ENCODE data around the gene ADAT3.
"Not testable (repeated sequence)": the region's sequence is repeated elsewhere in the genome, so short reads cannot be mapped to it uniquely, and the experiment has no call there.

DNA sequence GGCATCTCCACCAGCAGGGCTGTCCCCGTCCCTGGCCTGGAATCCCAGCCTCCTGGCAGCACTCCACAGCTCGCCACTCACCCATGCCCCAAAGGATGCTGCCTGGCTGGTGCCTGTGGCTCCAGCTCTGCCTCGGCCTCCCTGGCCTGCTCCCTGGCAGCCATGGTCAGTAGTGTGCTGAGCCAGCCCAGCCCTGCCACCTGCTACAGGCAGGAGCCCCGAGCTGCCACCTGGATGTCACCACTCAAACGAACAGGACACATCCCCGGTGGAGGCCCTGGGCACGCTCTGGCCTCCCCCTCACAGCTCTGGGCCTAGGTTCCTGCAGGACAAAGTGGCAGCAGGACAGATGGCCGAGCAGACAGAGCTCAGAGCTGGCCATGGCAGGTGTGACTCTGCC lies 26.6 kb upstream of the ADAT3 start:
- not testable (repeated sequence) for TF ChIP-seq CTCF (conservative IDR thresholded peaks at IDR 0.05; ENCODE audit: low read depth, low read length); MAZ (IDR thresholded peaks at IDR 0.05; ENCODE audit: borderline replicate concordance, low read depth, low read length); FOS (IDR thresholded peaks at IDR 0.05; ENCODE audit: low read depth, low read length); MXI1 (IDR thresholded peaks at IDR 0.05; ENCODE audit: borderline replicate concordance, low read depth, low read length); USF2 (IDR thresholded peaks at IDR 0.05; ENCODE audit: low read depth, low read length); RAD21 (IDR thresholded peaks at IDR 0.05; ENCODE audit: low read length); CEBPB (IDR thresholded peaks at IDR 0.05; ENCODE audit: low read depth, low read length); SMC3 (IDR thresholded peaks at IDR 0.05; ENCODE audit: low read depth, low read length); POLR2A (IDR thresholded peaks at IDR 0.05; ENCODE audit: low read depth, low read length); RCOR1 (IDR thresholded peaks at IDR 0.05; ENCODE audit: insufficient replicate concordance, low read length)

Data from IMR-90 (cell line).